ENCODE measurements around the gene POLD1.

POLD1 gene

DNA sequence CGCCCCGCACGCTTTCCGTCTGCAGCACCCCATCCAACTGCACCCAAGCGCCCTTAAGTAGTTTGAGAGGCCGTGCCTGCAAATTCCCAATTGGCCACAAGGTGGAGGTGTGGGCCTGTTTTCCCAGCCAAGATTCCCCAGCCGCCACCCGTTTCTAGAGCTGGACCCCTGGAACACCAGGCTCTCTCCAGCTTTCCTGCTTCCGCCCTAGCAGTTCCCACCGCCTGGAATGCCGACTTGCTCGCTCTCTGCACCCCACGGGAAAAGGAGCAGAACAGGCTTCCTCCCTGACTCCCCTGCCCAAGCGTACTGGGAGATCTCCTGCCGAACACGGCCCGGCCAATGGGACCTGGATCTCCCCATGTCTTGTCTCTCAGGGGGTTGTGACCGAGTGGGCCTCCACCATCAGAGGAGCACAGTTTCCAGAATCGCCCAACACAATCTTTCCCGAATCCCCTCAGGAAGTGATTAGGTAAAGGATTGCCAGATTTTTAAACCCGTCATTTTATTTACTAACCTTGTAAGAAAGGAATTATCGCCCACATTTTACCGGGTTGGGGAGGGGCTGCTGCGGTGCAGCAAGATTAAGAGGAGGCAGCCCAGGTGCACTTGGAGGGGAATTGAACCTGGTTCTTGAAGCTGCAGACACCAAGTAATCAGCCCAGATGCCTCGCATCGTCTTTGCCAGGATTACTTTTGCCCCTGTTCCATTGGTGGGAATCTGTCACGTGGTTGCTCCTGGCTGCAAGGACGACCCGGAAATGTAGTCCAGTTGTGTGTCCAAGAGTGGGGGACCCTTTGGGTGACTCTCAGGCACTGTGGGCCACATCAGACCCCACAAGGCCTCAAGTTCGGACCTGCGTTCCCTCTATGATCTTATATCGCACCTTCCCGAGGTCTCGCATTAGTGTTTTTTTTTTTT lies 15.2 kb upstream of the POLD1 start:
- TF ChIP-seq, protein P1, sequence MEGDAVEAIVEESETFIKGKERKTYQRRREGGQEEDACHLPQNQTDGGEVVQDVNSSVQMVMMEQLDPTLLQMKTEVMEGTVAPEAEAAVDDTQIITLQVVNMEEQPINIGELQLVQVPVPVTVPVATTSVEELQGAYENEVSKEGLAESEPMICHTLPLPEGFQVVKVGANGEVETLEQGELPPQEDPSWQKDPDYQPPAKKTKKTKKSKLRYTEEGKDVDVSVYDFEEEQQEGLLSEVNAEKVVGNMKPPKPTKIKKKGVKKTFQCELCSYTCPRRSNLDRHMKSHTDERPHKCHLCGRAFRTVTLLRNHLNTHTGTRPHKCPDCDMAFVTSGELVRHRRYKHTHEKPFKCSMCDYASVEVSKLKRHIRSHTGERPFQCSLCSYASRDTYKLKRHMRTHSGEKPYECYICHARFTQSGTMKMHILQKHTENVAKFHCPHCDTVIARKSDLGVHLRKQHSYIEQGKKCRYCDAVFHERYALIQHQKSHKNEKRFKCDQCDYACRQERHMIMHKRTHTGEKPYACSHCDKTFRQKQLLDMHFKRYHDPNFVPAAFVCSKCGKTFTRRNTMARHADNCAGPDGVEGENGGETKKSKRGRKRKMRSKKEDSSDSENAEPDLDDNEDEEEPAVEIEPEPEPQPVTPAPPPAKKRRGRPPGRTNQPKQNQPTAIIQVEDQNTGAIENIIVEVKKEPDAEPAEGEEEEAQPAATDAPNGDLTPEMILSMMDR (IDR thresholded peaks at IDR 0.05; ENCODE audit: insufficient read depth, low read depth, low read length, missing control alignments): peak; percentile 78
- peak; percentile 78 for DNase-seq (ENCODE audit: low read depth)
- peak overlapping the region; percentile 78 for H3K4me3 ChIP-seq (ENCODE audit: low read length)

DNA sequence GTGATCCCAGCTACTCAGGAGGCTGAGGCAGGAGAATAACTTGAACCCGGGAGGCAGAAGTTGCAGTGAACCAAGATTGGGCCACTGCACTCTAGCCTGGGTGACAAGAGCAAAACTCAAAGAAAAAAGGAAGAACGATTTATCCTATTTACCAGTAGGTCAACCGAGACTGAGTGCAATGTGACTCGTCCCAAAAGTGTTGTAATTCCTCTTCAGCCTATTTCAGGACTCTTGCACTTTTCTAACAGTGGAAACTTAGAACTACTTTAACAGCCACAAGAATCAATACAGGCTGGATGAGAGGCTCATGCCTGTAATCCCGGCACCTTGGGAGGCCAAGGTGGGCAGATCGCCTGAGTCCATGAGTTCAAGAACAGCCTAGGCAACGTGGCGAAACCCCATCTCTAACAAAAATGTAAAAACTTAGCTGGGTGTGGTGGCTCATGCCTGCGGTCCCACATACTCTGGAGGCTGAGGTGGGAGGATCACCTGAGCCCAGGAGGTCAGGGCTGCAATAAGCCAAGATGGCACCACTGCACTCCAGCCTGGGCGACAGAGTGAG lies 12.2 kb upstream of the POLD1 start:
- TF ChIP-seq, protein P1 (IDR thresholded peaks at IDR 0.05; ENCODE audit: insufficient read depth, low read depth, low read length, missing control alignments): no peak
- H3K4me3 ChIP-seq (ENCODE audit: low read length): no peak overlapping the region
- peak; percentile 26 for DNase-seq (ENCODE audit: low read depth)

DNA sequence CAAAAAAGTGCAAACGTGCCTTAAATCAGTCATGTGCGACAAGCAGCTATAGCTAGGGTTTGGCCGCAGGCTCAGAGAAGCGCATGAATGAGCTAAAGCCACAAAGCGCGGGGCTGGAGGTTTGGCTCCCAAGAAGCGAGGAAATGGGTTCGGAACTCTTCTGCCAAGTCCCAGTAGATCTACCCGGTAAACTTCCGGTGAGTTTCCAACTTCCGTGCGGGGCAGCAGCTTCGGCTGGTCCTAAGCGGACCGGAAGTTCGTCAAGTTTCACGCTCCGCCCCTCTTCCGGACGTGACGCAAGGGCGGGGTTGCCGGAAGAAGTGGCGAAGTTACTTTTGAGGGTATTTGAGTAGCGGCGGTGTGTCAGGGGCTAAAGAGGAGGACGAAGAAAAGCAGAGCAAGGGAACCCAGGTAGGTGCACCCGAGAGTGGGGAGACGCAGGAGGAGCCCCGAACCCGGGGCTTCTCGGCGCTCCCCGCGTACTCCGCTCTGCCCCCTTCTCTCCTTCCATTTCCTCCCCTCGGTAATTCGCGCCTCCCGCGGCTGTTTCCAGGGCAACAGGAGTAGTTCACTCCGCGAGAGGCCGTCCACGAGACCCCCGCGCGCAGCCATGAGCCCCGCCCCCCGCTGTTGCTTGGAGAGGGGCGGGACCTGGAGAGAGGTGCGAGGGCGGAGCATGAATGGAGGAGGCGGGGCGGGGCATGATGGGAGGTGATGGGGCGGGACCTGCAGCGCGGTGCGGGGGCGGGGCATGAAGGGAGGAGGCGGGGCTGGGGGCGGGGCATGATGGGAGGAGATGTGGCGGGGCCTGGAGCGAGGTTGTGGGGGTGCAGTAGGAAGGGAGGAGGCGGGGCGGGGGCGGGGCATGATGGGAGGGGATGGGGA lies 7.7 kb upstream of the POLD1 start, which contains the start of gene NR1H2:
Gene NR1H2 (plus strand): TSS at position 292 of the 885 bp plus-strand sequence. CDS start 1,149 bp downstream, outside the sequence.
- peak; percentile 98 for DNase-seq (ENCODE audit: low read depth)
- H3K4me3 ChIP-seq (ENCODE audit: low read length): peak within 1 kb of the TSS; percentile 95
- TF ChIP-seq, protein P1 (IDR thresholded peaks at IDR 0.05; ENCODE audit: insufficient read depth, low read depth, low read length, missing control alignments): no peak

DNA sequence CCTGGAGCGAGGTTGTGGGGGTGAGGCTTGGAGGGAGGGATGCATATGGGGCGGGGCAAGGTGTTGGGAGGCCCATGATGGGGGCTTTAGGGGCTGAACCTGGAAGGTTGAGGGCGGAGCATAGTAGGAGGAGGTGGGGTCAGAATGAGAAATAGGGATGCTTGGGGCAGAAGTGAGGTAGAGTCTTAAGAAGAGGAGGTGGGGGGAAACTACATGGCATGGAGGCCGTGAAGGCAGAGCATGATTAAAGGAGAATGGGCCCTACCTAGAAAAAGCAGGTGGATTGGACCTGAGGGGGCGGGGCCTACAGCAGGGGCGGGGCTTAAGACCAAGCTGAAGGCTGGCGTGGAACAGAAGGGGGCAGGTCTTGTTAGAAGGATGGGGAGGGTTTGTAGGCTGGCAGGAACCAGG lies 7.1 kb upstream of the POLD1 start:
- DNase-seq (ENCODE audit: low read depth): peak; percentile 37
- TF ChIP-seq, protein P1 (IDR thresholded peaks at IDR 0.05; ENCODE audit: insufficient read depth, low read depth, low read length, missing control alignments): no peak
- peak overlapping the region; percentile 15 for H3K4me3 ChIP-seq (ENCODE audit: low read length)

DNA sequence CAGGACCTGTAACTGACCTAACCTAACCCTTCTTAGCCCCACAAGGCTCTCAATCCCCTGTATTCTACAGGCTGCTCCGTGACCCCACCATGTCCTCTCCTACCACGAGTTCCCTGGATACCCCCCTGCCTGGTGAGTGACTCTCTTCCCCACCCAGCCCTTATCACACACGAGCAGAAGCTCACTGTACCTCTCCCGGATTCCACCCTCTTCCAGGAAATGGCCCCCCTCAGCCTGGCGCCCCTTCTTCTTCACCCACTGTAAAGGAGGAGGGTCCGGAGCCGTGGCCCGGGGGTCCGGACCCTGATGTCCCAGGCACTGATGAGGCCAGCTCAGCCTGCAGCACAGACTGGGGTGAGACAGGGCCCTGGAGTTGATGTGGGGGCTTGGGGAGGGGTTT lies 6.6 kb upstream of the POLD1 start:
- TF ChIP-seq, protein P1 (IDR thresholded peaks at IDR 0.05; ENCODE audit: insufficient read depth, low read depth, low read length, missing control alignments): no peak
- DNase-seq (ENCODE audit: low read depth): no peak
- H3K4me3 ChIP-seq (ENCODE audit: low read length): no peak overlapping the region

DNA sequence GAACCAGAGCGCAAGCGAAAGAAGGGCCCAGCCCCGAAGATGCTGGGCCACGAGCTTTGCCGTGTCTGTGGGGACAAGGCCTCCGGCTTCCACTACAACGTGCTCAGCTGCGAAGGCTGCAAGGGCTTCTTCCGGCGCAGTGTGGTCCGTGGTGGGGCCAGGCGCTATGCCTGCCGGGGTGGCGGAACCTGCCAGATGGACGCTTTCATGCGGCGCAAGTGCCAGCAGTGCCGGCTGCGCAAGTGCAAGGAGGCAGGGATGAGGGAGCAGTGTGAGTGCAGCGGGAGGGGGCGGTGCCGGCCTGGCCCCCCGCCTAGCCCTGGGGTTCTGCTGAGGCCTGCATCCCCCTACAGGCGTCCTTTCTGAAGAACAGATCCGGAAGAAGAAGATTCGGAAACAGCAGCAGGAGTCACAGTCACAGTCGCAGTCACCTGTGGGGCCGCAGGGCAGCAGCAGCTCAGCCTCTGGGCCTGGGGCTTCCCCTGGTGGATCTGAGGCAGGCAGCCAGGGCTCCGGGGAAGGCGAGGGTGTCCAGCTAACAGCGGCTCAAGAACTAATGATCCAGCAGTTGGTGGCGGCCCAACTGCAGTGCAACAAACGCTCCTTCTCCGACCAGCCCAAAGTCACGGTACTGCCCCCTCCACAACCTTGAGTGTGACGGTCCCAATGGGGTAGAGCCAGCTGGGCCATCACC lies 5.8 kb upstream of the POLD1 start:
- no peak for DNase-seq (ENCODE audit: low read depth)
- no peak overlapping the region for H3K4me3 ChIP-seq (ENCODE audit: low read length)
- TF ChIP-seq, protein P1 (IDR thresholded peaks at IDR 0.05; ENCODE audit: insufficient read depth, low read depth, low read length, missing control alignments): no peak

Measured in epithelial cell of esophagus (primary cell).